ENCODE measurements around the gene TM4SF4. TPM values are rescaled to one million over a fixed set of nuclear protein-coding genes. Genes with fewer than 3 reads are reported as not detected.

Gene TM4SF4
- total RNA-seq, 2 donors from 2014 or later, result not detected

DNA sequence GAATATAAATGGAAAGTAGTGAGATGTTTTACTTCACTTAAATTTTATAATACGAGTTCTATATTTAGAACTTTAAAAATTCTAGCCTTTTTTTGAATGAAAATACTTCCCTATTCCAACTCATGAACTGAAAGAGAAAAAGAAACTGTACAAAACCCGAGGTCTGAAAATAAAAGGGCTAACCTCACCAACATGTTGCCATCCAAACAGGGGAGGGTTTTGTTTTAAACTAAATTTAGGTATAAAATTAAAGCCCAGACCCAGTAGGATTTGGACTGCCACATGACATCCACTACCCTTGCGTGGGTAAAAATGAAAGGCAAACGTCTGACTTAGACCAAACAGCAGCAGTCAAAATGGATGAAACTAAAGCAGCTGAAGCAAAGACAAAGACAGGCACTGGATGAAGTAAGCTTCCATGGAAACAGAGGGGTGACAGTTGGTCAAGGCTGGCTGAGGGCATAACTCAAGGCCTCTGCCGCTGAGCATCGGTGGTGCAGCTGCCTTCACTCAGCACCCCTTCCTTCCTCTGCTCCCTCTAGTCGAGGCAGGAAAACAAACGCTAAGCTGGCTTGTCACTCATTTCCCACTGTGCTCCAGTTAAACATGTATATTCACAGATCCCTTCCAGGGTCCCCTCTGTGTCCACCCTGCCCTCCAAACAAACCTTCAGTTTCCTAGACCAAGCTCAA, 58.1 kb downstream of the TM4SF4 start:
- no peak for TF ChIP-seq CTCF (IDR thresholded peaks at IDR 0.05)
- Histone ChIP-seq H3K27ac (no peak overlapping the region), H3K36me3 (no peaks in the 10 kb centered on the region), H3K9me3 (no peaks in the 10 kb centered on the region), H3K4me3 (no peak overlapping the region), H3K27me3 (no peaks in the 10 kb centered on the region), H3K4me1 (peaks cover 0 to 75% of the 10 kb centered on the region in 2 donors)
- no peak for DNase-seq (ENCODE audit: low spot score)

DNA sequence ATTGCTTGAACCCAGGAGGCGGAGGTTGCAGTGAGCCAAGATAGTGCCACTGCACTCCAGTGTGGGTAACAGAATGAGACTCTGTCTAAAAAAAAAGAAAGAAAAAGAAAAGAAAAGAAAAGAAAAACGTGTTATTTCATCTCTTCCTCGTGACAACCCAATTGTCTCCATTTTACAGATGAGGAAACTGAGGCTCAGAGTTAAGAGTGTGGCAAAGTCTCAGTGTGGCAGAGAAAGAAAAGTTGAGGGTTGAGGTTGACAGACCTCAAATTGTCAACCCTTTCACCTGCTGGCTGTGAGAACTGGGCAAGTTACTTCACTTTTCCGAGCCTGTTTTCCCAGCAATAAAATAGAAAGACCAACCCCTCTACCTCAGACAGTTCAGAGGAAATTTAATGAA, 59.6 kb downstream of the TM4SF4 start:
- Histone ChIP-seq H3K36me3 (no peaks in the 10 kb centered on the region), H3K9me3 (no peaks in the 10 kb centered on the region), H3K4me3 (no peak overlapping the region), H3K27me3 (no peaks in the 10 kb centered on the region), H3K27ac (peak overlapping the region; percentile 36 to 53), H3K4me1 (peaks cover 0 to 62% of the 10 kb centered on the region in 2 donors)
- no peak for TF ChIP-seq CTCF (IDR thresholded peaks at IDR 0.05)
- DNase-seq (ENCODE audit: low spot score), result no peak

DNA sequence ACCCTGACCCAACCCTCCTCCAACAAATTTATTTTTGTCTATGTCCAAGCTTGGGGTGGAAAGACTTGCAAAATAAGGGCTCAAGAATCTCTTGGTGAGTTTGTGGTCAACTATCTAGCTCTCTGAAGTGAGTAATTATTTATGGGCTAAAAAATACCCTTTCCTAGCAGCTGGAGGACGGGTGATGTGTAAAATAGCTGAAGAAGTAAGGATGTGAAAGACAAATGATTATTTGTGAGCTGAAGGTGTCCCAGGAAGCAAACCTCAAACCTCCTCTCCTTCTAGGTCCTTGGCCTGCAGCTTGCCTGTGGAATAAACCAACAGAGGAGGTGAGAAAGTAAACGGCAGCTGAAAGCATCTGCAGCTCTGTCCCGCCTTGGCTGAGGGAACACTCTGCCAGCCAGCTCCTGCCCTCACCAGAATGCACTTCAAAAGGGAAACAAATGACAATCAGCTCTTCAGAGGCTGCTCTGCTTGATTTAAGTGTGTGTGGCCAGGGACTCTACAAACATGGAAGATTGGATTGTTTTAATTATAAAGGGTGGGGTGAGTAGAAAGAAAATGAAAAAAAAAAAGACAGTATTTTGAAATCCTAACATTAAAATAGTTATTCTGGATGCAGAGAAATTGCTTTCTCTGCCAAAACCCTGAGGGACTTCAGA, 60.3 kb downstream of the TM4SF4 start:
- H3K4me3 ChIP-seq, result no peak overlapping the region
- H3K36me3 ChIP-seq, result no peaks in the 10 kb centered on the region
- H3K4me1 ChIP-seq, result peaks cover 0 to 69% of the 10 kb centered on the region in 2 donors
- DNase-seq (ENCODE audit: low spot score), result no peak
- peak overlapping the region; percentile 36 to 53 for H3K27ac ChIP-seq
- no peak for TF ChIP-seq CTCF (IDR thresholded peaks at IDR 0.05)
- no peaks in the 10 kb centered on the region for H3K27me3 ChIP-seq
- no peaks in the 10 kb centered on the region for H3K9me3 ChIP-seq

GRCh38 chr3:149535333-149535685, 60.8 kb downstream of the TM4SF4 start:
- Histone ChIP-seq H3K9me3 (no peaks in the 10 kb centered on the region), H3K4me1 (peaks cover 0 to 75% of the 10 kb centered on the region in 2 donors), H3K27me3 (no peaks in the 10 kb centered on the region), H3K36me3 (no peaks in the 10 kb centered on the region), H3K27ac (peak overlapping the region; percentile 36 to 53), H3K4me3 (no peak overlapping the region)
- no peak for DNase-seq (ENCODE audit: low spot score)
- no peak for TF ChIP-seq CTCF (IDR thresholded peaks at IDR 0.05)

DNA sequence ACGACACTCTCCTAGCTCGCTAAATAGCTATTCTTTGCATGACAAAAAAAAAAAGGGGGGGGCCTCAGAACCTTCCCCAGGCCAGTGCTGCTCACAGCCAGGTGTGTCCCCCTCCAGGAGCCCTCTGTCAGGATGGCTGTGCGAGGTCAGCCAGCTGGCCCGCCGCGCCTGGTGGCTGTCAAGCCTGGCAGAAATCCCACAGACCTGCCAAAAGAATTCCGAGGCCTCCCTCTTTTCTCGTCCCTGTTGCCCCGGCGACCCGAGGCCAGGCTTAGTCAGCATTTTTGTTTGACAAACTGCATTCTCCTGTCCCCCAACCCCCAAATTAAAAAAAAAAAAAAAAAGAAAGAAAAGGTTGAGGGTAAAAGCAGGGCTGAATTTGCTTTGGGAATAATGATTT, 61.9 kb downstream of the TM4SF4 start:
- no peak for TF ChIP-seq CTCF (IDR thresholded peaks at IDR 0.05)
- peaks cover 0 to 76% of the 10 kb centered on the region in 2 donors for H3K4me1 ChIP-seq
- no peak for DNase-seq (ENCODE audit: low spot score)
- H3K36me3 ChIP-seq, result no peaks in the 10 kb centered on the region
- H3K9me3 ChIP-seq, result no peaks in the 10 kb centered on the region
- no peak overlapping the region for H3K4me3 ChIP-seq
- peak overlapping the region; percentile 25 to 53 for H3K27ac ChIP-seq
- H3K27me3 ChIP-seq, result no peaks in the 10 kb centered on the region
